Small intestine (tissue), 7 donors: ENCODE measurements around the gene IKZF3. TPM values are rescaled to one million over a fixed set of nuclear protein-coding genes. Genes with fewer than 3 reads are reported as not detected.

ENCODE experiments used
- DNase-seq, 2 donors: peaks; one replicate each; pipeline versions ENCODE4 v3.0.0 to v3.0.0-alpha.2; 2013
- FAIRE-seq: peaks from 2 replicates; lab custom pipeline; 2012; peaks lifted over from hg19 to GRCh38; lab: Jason Lieb, UNC
- H3K27ac ChIP-seq, 3 donors: one replicate each; pipeline ENCODE4 v1.5.1; 2013; ENCODE audit warnings: low read length in 2 of 3, mild to moderate bottlenecking in 2 of 3, control low read depth in 1 of 3, inconsistent platforms in 1 of 3, low read depth in 1 of 3, moderate library complexity in 1 of 3
- H3K27me3 ChIP-seq, 3 donors: one replicate each; pipeline ENCODE4 v1.6.1; 2013; ENCODE audit warnings: low read length in 3 of 3, inconsistent platforms in 1 of 3; ENCODE audit not compliant: control insufficient read depth in 3 of 3, insufficient read depth in 3 of 3
- H3K36me3 ChIP-seq, 3 donors: one replicate each; pipeline ENCODE4 v1.6.1; 2013; ENCODE audit warnings: low read length in 3 of 3, inconsistent platforms in 1 of 3, low read depth in 1 of 3, mild to moderate bottlenecking in 1 of 3, moderate library complexity in 1 of 3; ENCODE audit not compliant: control insufficient read depth in 3 of 3, insufficient read depth in 2 of 3
- H3K4me1 ChIP-seq, 3 donors: one replicate each; pipeline ENCODE4 v1.6.1; 2013; ENCODE audit warnings: low read length in 2 of 3, inconsistent platforms in 1 of 3, low read depth in 1 of 3, mild to moderate bottlenecking in 1 of 3, moderate library complexity in 1 of 3; ENCODE audit not compliant: control insufficient read depth in 3 of 3, insufficient read depth in 2 of 3
- H3K4me3 ChIP-seq, 3 donors: one replicate each; pipeline ENCODE4 v1.5.1; 2013; ENCODE audit warnings: low read length in 3 of 3, control low read depth in 1 of 3, inconsistent platforms in 1 of 3, low read depth in 1 of 3, mild to moderate bottlenecking in 1 of 3, moderate library complexity in 1 of 3
- H3K9me3 ChIP-seq, 2 donors: one replicate each; pipeline ENCODE4 v1.6.1; 2013; ENCODE audit warnings: low read depth in 1 of 2, low read length in 1 of 2; ENCODE audit not compliant: control insufficient read depth in 2 of 2, insufficient read depth in 1 of 2
- WGBS, 3 donors: extraction: QIAGEN DNeasy Blood & Tissue Kit; methylation state at CpG; one replicate each; pipeline ENCODE4 v1.1.7; 2013; 5-methylcytosine and 5-hydroxymethylcytosine counted together
- polyA plus RNA-seq, 4 donors: library from polyadenylated mRNA; stranded (reverse) in 3 of 4; unstranded in 1 of 4; fragments of 200-250 nt in 3 of 4; fragments of 120-200 nt in 1 of 4; gene quantifications; one replicate each; pipeline versions ENCODE4 v1.2.1 to v1.2.3, GENCODE V29; 2013
- donor health status: healthy with polysubstance abuse.
- donor health status: control.
- donor health status: control.
- donor health status: Bipolar disorder and iron deficiency.
- donor health status: healthy.

IKZF3 gene
- polyA plus RNA-seq, 4 donors = 0.67 to 1.6 (median 1.4) TPM

GRCh38 chr17:39757931-39758873, 105.9 kb downstream of the IKZF3 start:
- peaks cover 0 to 8% (median 0%) of the 10 kb centered on the region in 3 donors for H3K27me3 ChIP-seq
- no peak for FAIRE-seq
- peaks cover 0 to 6% (median 0%) of the 10 kb centered on the region in 3 donors for H3K4me1 ChIP-seq
- 55 to 64% (median 62%) methylated on average over 12 of the region's 12 CpGs for WGBS, 3 donors
- DNase-seq = peak; percentile 26 to 54
- no peaks in the 10 kb centered on the region for H3K36me3 ChIP-seq
- no peak overlapping the region for H3K4me3 ChIP-seq
- peak overlapping the region in 1 of 3 donors; percentile 60 for H3K27ac ChIP-seq
- no peaks in the 10 kb centered on the region for H3K9me3 ChIP-seq

GRCh38 chr17:39757176-39757662, 106.9 kb downstream of the IKZF3 start:
- Histone ChIP-seq H3K9me3 (no peaks in the 10 kb centered on the region), H3K4me3 (no peak overlapping the region), H3K27ac (peak overlapping the region in 1 of 3 donors; percentile 24), H3K27me3 (peaks cover 0 to 8% (median 0%) of the 10 kb centered on the region in 3 donors), H3K36me3 (no peaks in the 10 kb centered on the region), H3K4me1 (peaks cover 0 to 6% (median 0%) of the 10 kb centered on the region in 3 donors)
- 77 to 88% (median 82%) methylated on average over 4 of the region's 4 CpGs for WGBS, 3 donors
- no peak for FAIRE-seq
- no peak for DNase-seq

- H3K4me3 ChIP-seq = no peak overlapping the region
- DNase-seq (no peak), FAIRE-seq (no peak)
- peak overlapping the region in 2 of 3 donors; percentile 95 to 97 for H3K27ac ChIP-seq
- WGBS, 3 donors = 53 to 60% (median 60%) methylated on average over 7 of the region's 7 CpGs
- peaks cover 0 to 6% (median 0%) of the 10 kb centered on the region in 3 donors for H3K4me1 ChIP-seq
- no peaks in the 10 kb centered on the region for H3K9me3 ChIP-seq
- H3K36me3 ChIP-seq = no peaks in the 10 kb centered on the region
- peaks cover 0 to 8% (median 0%) of the 10 kb centered on the region in 3 donors for H3K27me3 ChIP-seq
Observed at GRCh38 chr17:39756380-39757079, 107.6 kb downstream of the IKZF3 start.

GRCh38 chr17:39755554-39756379, 108.3 kb downstream of the IKZF3 start:
- H3K4me1 ChIP-seq = peaks cover 0 to 6% (median 0%) of the 10 kb centered on the region in 3 donors
- no peaks in the 10 kb centered on the region for H3K9me3 ChIP-seq
- peaks cover 0 to 6% (median 0%) of the 10 kb centered on the region in 3 donors for H3K27me3 ChIP-seq
- FAIRE-seq (no peak), DNase-seq (no peak)
- peak overlapping the region in 2 of 3 donors; percentile 95 to 97 for H3K27ac ChIP-seq
- H3K36me3 ChIP-seq = no peaks in the 10 kb centered on the region
- H3K4me3 ChIP-seq = no peak overlapping the region
- WGBS, 3 donors = 55 to 63% (median 58%) methylated on average over 17 to 18 of the region's 18 CpGs

GRCh38 chr17:39754958-39755553, 109.1 kb downstream of the IKZF3 start:
- WGBS, 3 donors = 22 to 36% (median 27%) methylated on average over 19 to 21 of the region's 21 CpGs
- H3K4me1 ChIP-seq = peaks cover 0 to 6% (median 0%) of the 10 kb centered on the region in 3 donors
- H3K4me3 ChIP-seq = peak overlapping the region; percentile 27 to 81 (median 65)
- peak overlapping the region; percentile 87 to 97 (median 95) for H3K27ac ChIP-seq
- H3K36me3 ChIP-seq = no peaks in the 10 kb centered on the region
- no peaks in the 10 kb centered on the region for H3K9me3 ChIP-seq
- FAIRE-seq = no peak
- H3K27me3 ChIP-seq = peaks cover 0 to 4% (median 0%) of the 10 kb centered on the region in 3 donors
- peak in 1 of 2 donors; percentile 27 for DNase-seq

- Histone ChIP-seq H3K4me1 (peaks cover 0 to 6% (median 0%) of the 10 kb centered on the region in 3 donors), H3K27ac (peak overlapping the region; percentile 87 to 97 (median 95)), H3K36me3 (no peaks in the 10 kb centered on the region), H3K9me3 (no peaks in the 10 kb centered on the region), H3K27me3 (peaks cover 0 to 4% (median 0%) of the 10 kb centered on the region in 3 donors), H3K4me3 (peak overlapping the region; percentile 54 to 81 (median 65))
- 0 to 1% (median 1%) methylated on average over 52 to 91 of the region's 91 CpGs for WGBS, 3 donors
- DNase-seq = peak; percentile 95 to 97
- FAIRE-seq = no peak
Observed at GRCh38 chr17:39754161-39754957, 109.8 kb downstream of the IKZF3 start.
